ENCODE measurements around the gene VMAC.
A peak's percentile ranks its signal among the peaks of the same experiment; 100 is the strongest.

The VMAC gene

GRCh38 chr19:5953030-5953589 is 48.4 kb downstream of the VMAC start:
- peak; percentile 57 for DNase-seq

GRCh38 chr19:5953680-5954213 is 49.1 kb downstream of the VMAC start:
- peak; percentile 31 for DNase-seq

GRCh38 chr19:5954293-5954692 is 49.6 kb downstream of the VMAC start:
- DNase-seq, result no peak

GRCh38 chr19:5955636-5955935 is 50.9 kb downstream of the VMAC start:
- peak; percentile 39 for DNase-seq

GRCh38 chr19:5956323-5956722 is 51.7 kb downstream of the VMAC start:
- no peak for DNase-seq

GRCh38 chr19:5956728-5957127 is 52.1 kb downstream of the VMAC start:
- DNase-seq, result no peak

- DNase-seq, result no peak
Observed at GRCh38 chr19:5957170-5957569, 52.5 kb downstream of the VMAC start.

GRCh38 chr19:5958074-5958850 is 53.6 kb downstream of the VMAC start:
- DNase-seq, result no peak

GRCh38 chr19:5958851-5959122 is 54.1 kb downstream of the VMAC start:
- DNase-seq, result no peak

- no peak for DNase-seq
Observed at GRCh38 chr19:5959260-5960004, 54.8 kb downstream of the VMAC start.

Data from fibroblast of skin of abdomen (primary cell).